NOMO-1 treated with dmso at 0.1 percent for 144 hours (cell line): ENCODE results near the gene PDLIM5.

ENCODE experiments used
- DNase-seq: peaks from one replicate; lab custom pipeline; 2025; ENCODE audit not compliant: unreplicated experiment; lab: John Stamatoyannopoulos, UW

PDLIM5 gene

GRCh38 chr4:94525993-94526728 lies 74.4 kb downstream of the PDLIM5 start:
- no peak for DNase-seq

- DNase-seq, result no peak
These were observed 76.0 kb downstream of the PDLIM5 start for GRCh38 chr4:94527556-94528233.

GRCh38 chr4:94528792-94529451 lies 77.2 kb downstream of the PDLIM5 start:
- no peak for DNase-seq

GRCh38 chr4:94530073-94530472 lies 78.3 kb downstream of the PDLIM5 start:
- DNase-seq, result no peak

- DNase-seq, result no peak
These were observed 80.4 kb downstream of the PDLIM5 start for GRCh38 chr4:94531991-94532789.

- DNase-seq, result no peak
These were observed 81.9 kb downstream of the PDLIM5 start for GRCh38 chr4:94533405-94534223.

- DNase-seq, result peak; percentile 63
These were observed 82.9 kb downstream of the PDLIM5 start for GRCh38 chr4:94534401-94535312.

GRCh38 chr4:94536049-94536448 lies 84.3 kb downstream of the PDLIM5 start:
- no peak for DNase-seq

GRCh38 chr4:94536649-94537469 lies 85.1 kb downstream of the PDLIM5 start:
- no peak for DNase-seq

GRCh38 chr4:94537921-94538628 lies 86.3 kb downstream of the PDLIM5 start:
- no peak for DNase-seq

GRCh38 chr4:94540476-94540875 lies 88.7 kb downstream of the PDLIM5 start:
- DNase-seq, result no peak

- DNase-seq, result no peak
These were observed 93.1 kb downstream of the PDLIM5 start for GRCh38 chr4:94544811-94545210.

GRCh38 chr4:94545296-94545695 lies 93.6 kb downstream of the PDLIM5 start:
- DNase-seq, result no peak

GRCh38 chr4:94546949-94547348 lies 95.2 kb downstream of the PDLIM5 start:
- no peak for DNase-seq

GRCh38 chr4:94548571-94548970 lies 96.8 kb downstream of the PDLIM5 start:
- DNase-seq, result peak; percentile 71

- DNase-seq, result no peak
These were observed 98.6 kb downstream of the PDLIM5 start for GRCh38 chr4:94550352-94550751.

- DNase-seq, result no peak
These were observed 99.1 kb downstream of the PDLIM5 start for GRCh38 chr4:94550851-94551250.
